CD4-positive, alpha-beta T cell (primary cell): Measurements from ENCODE around the gene ZBTB17. TPM values are rescaled to one million over a fixed set of nuclear protein-coding genes. Genes with fewer than 3 reads are reported as not detected.

Experiments
- ATAC-seq: fragments of 200-7000 bp; cut with Tn5 transposase; one replicate; pipeline ENCODE4 v1.10.0; 2022; ENCODE audit warnings: mild to moderate bottlenecking; ENCODE audit not compliant: poor library complexity
- CTCF ChIA-PET: fragments of 350-600 bp; sonication (Branson Sonifier 250); formaldehyde crosslinking; loops from one replicate; lab custom pipeline; 2021; ENCODE audit warnings: antibody characterized with exemption, inconsistent platforms; lab: Charles Lee
- POLR2A ChIA-PET: fragments of 350-600 bp; sonication (Branson Sonifier 250); formaldehyde crosslinking; loops from one replicate; lab custom pipeline; 2021; ENCODE audit warnings: antibody characterized with exemption, inconsistent platforms; lab: Charles Lee
- DNase-seq, 14 experiments: peaks; one replicate each; pipeline ENCODE4 v3.0.0-alpha.2; 2013 to 2020; ENCODE audit warnings: mixed read lengths in 2 of 14
- H3K27ac ChIP-seq, 2 donors: one replicate each; pipeline versions ENCODE4 v1.5.1 to v1.7.0; 2013; ENCODE audit warnings: low read length in 2 of 2, low read depth in 1 of 2, mild to moderate bottlenecking in 1 of 2
- H3K27me3 ChIP-seq, 2 experiments: 1 replicate in 1 of 2; 2 replicates in 1 of 2; pipeline versions ENCODE4 v1.6.1 to v1.7.0; 2013; ENCODE audit warnings: low read length in 2 of 2, control low read depth in 1 of 2, mild to moderate bottlenecking in 1 of 2, moderate library complexity in 1 of 2; ENCODE audit not compliant: insufficient read depth in 2 of 2, control insufficient read depth in 1 of 2
- H3K36me3 ChIP-seq: one replicate; pipeline ENCODE4 v1.6.1; 2013; ENCODE audit warnings: low read length, control low read depth; ENCODE audit not compliant: insufficient read depth
- H3K4me1 ChIP-seq: one replicate; pipeline ENCODE4 v1.6.1; 2013; ENCODE audit warnings: low read length, control low read depth; ENCODE audit not compliant: insufficient read depth
- H3K4me3 ChIP-seq: one replicate; pipeline ENCODE4 v1.5.1; 2013; ENCODE audit warnings: mild to moderate bottlenecking, low read length, moderate library complexity
- H3K9me3 ChIP-seq, 2 experiments: 1 replicate in 1 of 2; 2 replicates in 1 of 2; pipeline versions ENCODE4 v1.6.1 to v1.7.0; 2013; ENCODE audit warnings: low read length in 2 of 2, mild to moderate bottlenecking in 2 of 2, control low read depth in 1 of 2, moderate library complexity in 1 of 2; ENCODE audit not compliant: control insufficient read depth in 1 of 2, insufficient read depth in 1 of 2
- H3K27ac Mint-ChIP-seq: one replicate; pipeline ENCODE4 v1.8.0; 2020; ENCODE audit warnings: mixed read lengths
- H3K27me3 Mint-ChIP-seq: one replicate; pipeline ENCODE4 v1.8.0; 2021; ENCODE audit warnings: mixed read lengths
- H3K36me3 Mint-ChIP-seq: one replicate; pipeline ENCODE4 v1.8.0; 2021; ENCODE audit warnings: low read depth, mixed read lengths
- H3K4me1 Mint-ChIP-seq: one replicate; pipeline ENCODE4 v1.8.0; 2021; ENCODE audit warnings: low read depth, mixed read lengths
- H3K4me3 Mint-ChIP-seq: one replicate; pipeline ENCODE4 v1.8.0; 2020; ENCODE audit warnings: mild to moderate bottlenecking, mixed read lengths
- H3K9me3 Mint-ChIP-seq: one replicate; pipeline ENCODE4 v1.8.0; 2020; ENCODE audit warnings: mixed read lengths
- intact Hi-C, 2 experiments: fragments of 100-400 bp; cut with DNase I in 1 of 2; cut with micrococcal nuclease in 1 of 2; formaldehyde crosslinking; loops; one replicate each; pipeline versions ENCODE4 v1.15.1 to v1.9.0; 2023 to 2025; cut with DNase I, micrococcal nuclease
- total RNA-seq, 174 experiments: library from RNA in 2 of 174; stranded (reverse) in 2 of 174; gene quantifications; one replicate each; pipeline ENCODE4 v1.2.3 and lab custom pipeline; 2021 to 2026
- TF ChIP-seq, protein P1 (sequence below): fragments of 200-600 bp; IDR thresholded peaks from one replicate; pipeline ENCODE4 v1.8.0; 2022; ENCODE audit warnings: antibody characterized with exemption, mild to moderate bottlenecking

The ZBTB17 gene
- total RNA-seq, 2 experiments from 2014 or later = 70.2 to 78.1 TPM

DNA sequence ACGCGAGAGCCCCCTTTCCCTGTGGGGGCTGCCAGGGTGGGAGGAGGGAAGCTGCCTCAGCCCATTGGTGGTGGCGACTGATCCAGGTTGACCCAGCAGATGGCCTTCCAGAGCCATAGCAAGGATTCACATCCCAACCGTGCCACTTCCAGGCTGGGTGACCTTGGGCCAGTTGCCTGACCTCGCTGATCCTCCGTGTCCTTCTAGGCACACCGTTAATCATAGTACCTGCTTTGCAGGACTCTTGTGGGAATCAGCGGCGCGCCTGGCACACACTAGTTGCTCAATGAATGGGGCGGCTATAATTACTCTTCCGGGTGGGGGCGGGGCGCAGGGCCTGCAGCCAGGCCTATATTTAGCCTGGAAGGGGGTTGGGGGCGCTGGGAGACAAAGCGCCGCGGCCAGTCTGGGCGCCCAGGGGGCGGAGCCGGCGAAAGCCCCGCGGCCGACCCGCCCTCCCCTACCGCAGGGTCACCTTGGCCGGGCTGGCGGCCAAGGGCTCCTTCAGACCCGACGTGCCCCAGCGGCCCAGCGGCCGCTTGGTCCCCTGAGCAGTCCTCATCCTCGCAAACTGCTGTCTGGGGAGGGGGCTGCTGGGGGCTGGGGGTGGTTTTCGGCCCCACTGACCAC, 36.8 kb upstream of the ZBTB17 start:
- H3K4me3 ChIP-seq = peak overlapping the region; percentile 29
- no peaks in the 10 kb centered on the region for H3K36me3 Mint-ChIP-seq
- ChIA-PET POLR2A (no interaction called here), CTCF (no interaction called here)
- no peaks in the 10 kb centered on the region for H3K9me3 Mint-ChIP-seq
- H3K27ac Mint-ChIP-seq = no peak overlapping the region
- H3K36me3 ChIP-seq = no peaks in the 10 kb centered on the region
- TF ChIP-seq, protein P1, sequence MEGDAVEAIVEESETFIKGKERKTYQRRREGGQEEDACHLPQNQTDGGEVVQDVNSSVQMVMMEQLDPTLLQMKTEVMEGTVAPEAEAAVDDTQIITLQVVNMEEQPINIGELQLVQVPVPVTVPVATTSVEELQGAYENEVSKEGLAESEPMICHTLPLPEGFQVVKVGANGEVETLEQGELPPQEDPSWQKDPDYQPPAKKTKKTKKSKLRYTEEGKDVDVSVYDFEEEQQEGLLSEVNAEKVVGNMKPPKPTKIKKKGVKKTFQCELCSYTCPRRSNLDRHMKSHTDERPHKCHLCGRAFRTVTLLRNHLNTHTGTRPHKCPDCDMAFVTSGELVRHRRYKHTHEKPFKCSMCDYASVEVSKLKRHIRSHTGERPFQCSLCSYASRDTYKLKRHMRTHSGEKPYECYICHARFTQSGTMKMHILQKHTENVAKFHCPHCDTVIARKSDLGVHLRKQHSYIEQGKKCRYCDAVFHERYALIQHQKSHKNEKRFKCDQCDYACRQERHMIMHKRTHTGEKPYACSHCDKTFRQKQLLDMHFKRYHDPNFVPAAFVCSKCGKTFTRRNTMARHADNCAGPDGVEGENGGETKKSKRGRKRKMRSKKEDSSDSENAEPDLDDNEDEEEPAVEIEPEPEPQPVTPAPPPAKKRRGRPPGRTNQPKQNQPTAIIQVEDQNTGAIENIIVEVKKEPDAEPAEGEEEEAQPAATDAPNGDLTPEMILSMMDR = no peak
- peaks cover 0 to 5% of the 10 kb centered on the region in 2 experiments for H3K27me3 ChIP-seq
- no peaks in the 10 kb centered on the region for H3K9me3 ChIP-seq
- intact Hi-C loops = no loop called here
- peak in 8 of 14 experiments; percentile 6 to 59 (median 23) for DNase-seq
- peaks cover 28% of the 10 kb centered on the region for H3K27me3 Mint-ChIP-seq
- H3K4me1 Mint-ChIP-seq = no peaks in the 10 kb centered on the region
- H3K4me3 Mint-ChIP-seq = no peak overlapping the region
- peaks cover 14% of the 10 kb centered on the region for H3K4me1 ChIP-seq
- no peak overlapping the region for H3K27ac ChIP-seq
- ATAC-seq = peak; percentile 43

DNA sequence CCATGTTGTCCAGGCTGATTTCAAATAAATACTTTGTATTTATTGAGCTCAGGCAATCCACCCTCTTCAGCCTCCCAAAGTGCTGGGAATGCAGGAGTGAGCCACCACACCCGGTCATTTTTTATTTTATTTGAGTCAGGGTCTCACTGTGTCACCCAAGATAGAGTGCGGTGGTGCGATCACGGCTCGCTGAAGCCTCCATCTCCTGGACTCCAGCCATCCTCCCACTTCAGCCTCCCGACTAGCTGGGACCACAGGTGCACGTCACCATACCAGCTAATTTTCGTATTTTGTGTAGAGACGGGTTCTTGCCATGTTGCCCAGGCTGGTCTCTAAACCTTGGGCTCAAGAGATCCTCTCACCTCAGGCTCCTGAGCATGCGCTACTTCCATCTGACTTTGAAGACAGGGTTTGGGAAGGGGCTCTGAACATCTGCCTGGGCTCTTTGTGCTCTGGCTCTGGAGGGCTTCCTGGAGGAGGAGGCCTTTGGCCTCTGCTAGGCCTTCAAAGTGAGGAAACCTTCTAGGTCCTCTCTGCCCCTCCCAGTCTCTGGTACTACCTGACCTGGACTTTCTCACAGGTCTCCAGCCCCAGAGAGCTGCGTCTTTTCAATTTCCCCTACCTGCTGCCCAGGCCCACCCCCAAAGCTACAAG, 36.2 kb upstream of the ZBTB17 start:
- peaks cover 0 to 5% of the 10 kb centered on the region in 2 experiments for H3K27me3 ChIP-seq
- DNase-seq = no peak
- intact Hi-C loops = no loop called here
- POLR2A ChIA-PET = no interaction called here
- no peak for ATAC-seq
- peaks cover 14% of the 10 kb centered on the region for H3K4me1 ChIP-seq
- Mint-ChIP-seq H3K36me3 (no peaks in the 10 kb centered on the region), H3K27me3 (peaks cover 28% of the 10 kb centered on the region), H3K27ac (no peak overlapping the region), H3K4me1 (no peaks in the 10 kb centered on the region), H3K4me3 (no peak overlapping the region), H3K9me3 (no peaks in the 10 kb centered on the region)
- CTCF ChIA-PET = no interaction called here
- H3K9me3 ChIP-seq = no peaks in the 10 kb centered on the region
- TF ChIP-seq, protein P1 = no peak
- H3K27ac ChIP-seq = no peak overlapping the region
- H3K36me3 ChIP-seq = no peaks in the 10 kb centered on the region
- no peak overlapping the region for H3K4me3 ChIP-seq

DNA sequence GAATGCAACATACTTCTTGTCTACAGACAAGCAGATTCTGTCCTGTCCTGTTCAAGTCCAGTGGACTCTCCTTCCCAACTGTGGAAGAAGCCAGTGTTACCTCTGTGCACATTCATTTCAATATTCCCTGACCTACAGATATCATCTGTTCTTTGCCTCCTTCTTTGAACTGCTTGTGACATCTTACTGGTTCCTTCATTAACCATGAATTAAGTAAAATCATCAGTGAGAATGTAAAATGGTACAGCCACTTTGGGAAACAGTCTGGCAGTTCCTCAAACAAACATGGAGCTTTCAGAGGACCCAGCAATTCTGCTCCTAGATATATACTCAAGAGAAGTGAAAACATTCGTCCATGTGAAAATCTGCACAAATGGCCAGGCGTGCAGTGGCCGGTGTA, 34.9 kb upstream of the ZBTB17 start:
- Mint-ChIP-seq H3K27me3 (peaks cover 28% of the 10 kb centered on the region), H3K27ac (no peak overlapping the region), H3K9me3 (no peaks in the 10 kb centered on the region), H3K36me3 (no peaks in the 10 kb centered on the region), H3K4me3 (no peak overlapping the region), H3K4me1 (no peaks in the 10 kb centered on the region)
- DNase-seq (no peak), ATAC-seq (no peak)
- no peak overlapping the region for H3K27ac ChIP-seq
- ChIA-PET CTCF (no interaction called here), POLR2A (no interaction called here)
- H3K4me1 ChIP-seq = peaks cover 14% of the 10 kb centered on the region
- TF ChIP-seq, protein P1 = no peak
- no peaks in the 10 kb centered on the region for H3K9me3 ChIP-seq
- H3K27me3 ChIP-seq = peaks cover 0 to 5% of the 10 kb centered on the region in 2 experiments
- H3K36me3 ChIP-seq = no peaks in the 10 kb centered on the region
- H3K4me3 ChIP-seq = no peak overlapping the region
- intact Hi-C loops = no loop called here
